DOHH2 (cell line): ENCODE data around the gene ENOX1.

ENCODE experiments used
- H3F3A ChIP-seq: fragments of 200-600 bp; sonication (generic), shearing (Covaris generic); 2 replicates; pipeline ENCODE4 v1.6.0; 2016; ENCODE audit warnings: antibody characterized with exemption, mild to moderate bottlenecking; ENCODE audit not compliant: control insufficient read depth, insufficient read depth
- H3K27ac ChIP-seq: fragments of 200-600 bp; sonication (generic); 2 replicates; pipeline ENCODE4 v1.5.1; 2014; ENCODE audit warnings: low read depth, mild to moderate bottlenecking, low read length, moderate library complexity
- H3K27me3 ChIP-seq: fragments of 200-600 bp; sonication (generic); 2 replicates; pipeline ENCODE4 v1.6.1; 2014; ENCODE audit warnings: mild to moderate bottlenecking, low read length, mixed read lengths; ENCODE audit not compliant: control insufficient read depth
- H3K36me3 ChIP-seq: fragments of 200-600 bp; sonication (generic); 2 replicates; pipeline ENCODE4 v1.6.1; 2014; ENCODE audit warnings: mild to moderate bottlenecking, low read length, moderate library complexity, mixed read lengths; ENCODE audit not compliant: control insufficient read depth
- H3K4me1 ChIP-seq: fragments of 200-600 bp; sonication (generic); 2 replicates; pipeline ENCODE4 v1.6.1; 2014; ENCODE audit warnings: mild to moderate bottlenecking, low read length, mixed read lengths; ENCODE audit not compliant: control insufficient read depth
- H3K4me2 ChIP-seq: fragments of 200-600 bp; sonication (generic); 2 replicates; pipeline ENCODE4 v1.6.0; 2014; ENCODE audit warnings: mild to moderate bottlenecking, low read length, moderate library complexity
- H3K4me3 ChIP-seq: fragments of 200-600 bp; sonication (generic); 2 replicates; pipeline ENCODE4 v1.5.1; 2014; ENCODE audit warnings: mild to moderate bottlenecking, low read length, mixed read lengths
- H3K79me2 ChIP-seq: fragments of 200-600 bp; sonication (generic); 2 replicates; pipeline ENCODE4 v1.6.1; 2014; ENCODE audit warnings: mild to moderate bottlenecking, low read length, mixed read lengths; ENCODE audit not compliant: control insufficient read depth
- H3K9me2 ChIP-seq: fragments of 200-600 bp; sonication (generic); replicated peaks from 2 replicates; pipeline ENCODE4 v1.6.1; 2014; ENCODE audit warnings: mild to moderate bottlenecking, low read length, mixed read lengths; ENCODE audit not compliant: control insufficient read depth
- H3K9me3 ChIP-seq: fragments of 200-600 bp; sonication (generic); 2 replicates; pipeline ENCODE4 v1.6.1; 2014; ENCODE audit warnings: antibody characterized with exemption, low read length, mixed read lengths; ENCODE audit not compliant: control insufficient read depth, insufficient read depth
- H4K20me1 ChIP-seq: fragments of 200-600 bp; sonication (generic); 2 replicates; pipeline ENCODE4 v1.6.0; 2014; ENCODE audit warnings: low read depth, mild to moderate bottlenecking, antibody characterized with exemption, low read length, moderate library complexity; ENCODE audit not compliant: control insufficient read depth, insufficient read depth
- CTCF ChIP-seq: fragments of 200-600 bp; sonication (generic); IDR thresholded peaks from one replicate; pipeline ENCODE4 v1.5.1; 2014; ENCODE audit warnings: antibody characterized with exemption, mild to moderate bottlenecking, low read depth, low read length; ENCODE audit not compliant: poor library complexity, severe bottlenecking
- EZH2phosphoT487 ChIP-seq: fragments of 200-600 bp; sonication (generic); IDR thresholded peaks from 2 replicates; pipeline ENCODE4 v1.6.1; 2017; ENCODE audit warnings: borderline replicate concordance, mild to moderate bottlenecking, antibody characterized with exemption, low read length, moderate library complexity, mixed read lengths

Gene ENOX1

GRCh38 chr13:43697323-43697722 is 89.4 kb downstream of the ENOX1 start:
- Histone ChIP-seq H3K4me2 (no peak overlapping the region), H3K27me3 (peaks cover 3% of the 10 kb centered on the region; the same call in 1 of the 2 replicates), H3K79me2 (no peaks in the 10 kb centered on the region), H3K4me3 (no peak overlapping the region), H3K9me3 (no peaks in the 10 kb centered on the region), H3K36me3 (no peaks in the 10 kb centered on the region), H3K27ac (no peak overlapping the region), H4K20me1 (no peaks in the 10 kb centered on the region), H3F3A (no peaks in the 10 kb centered on the region), H3K9me2 (no peaks in the 10 kb centered on the region), H3K4me1 (no peaks in the 10 kb centered on the region)
- TF ChIP-seq EZH2phosphoT487 (no peak), CTCF (no peak)

GRCh38 chr13:43694146-43694664 is 92.6 kb downstream of the ENOX1 start:
- Histone ChIP-seq H4K20me1 (no peaks in the 10 kb centered on the region), H3K9me3 (no peaks in the 10 kb centered on the region), H3K36me3 (no peaks in the 10 kb centered on the region), H3K4me2 (no peak overlapping the region), H3K4me1 (no peaks in the 10 kb centered on the region), H3K9me2 (no peaks in the 10 kb centered on the region), H3K4me3 (no peak overlapping the region), H3F3A (no peaks in the 10 kb centered on the region), H3K27me3 (peaks cover 3% of the 10 kb centered on the region; the same call in 1 of the 2 replicates), H3K27ac (no peak overlapping the region), H3K79me2 (no peaks in the 10 kb centered on the region)
- TF ChIP-seq EZH2phosphoT487 (no peak), CTCF (no peak)

- Histone ChIP-seq H3K4me2 (no peak overlapping the region), H4K20me1 (no peaks in the 10 kb centered on the region), H3K79me2 (no peaks in the 10 kb centered on the region), H3K9me2 (no peaks in the 10 kb centered on the region), H3K4me1 (no peaks in the 10 kb centered on the region), H3K27ac (no peak overlapping the region), H3K27me3 (peaks cover 3% of the 10 kb centered on the region; the same call in 1 of the 2 replicates), H3K36me3 (no peaks in the 10 kb centered on the region), H3F3A (no peaks in the 10 kb centered on the region), H3K4me3 (no peak overlapping the region), H3K9me3 (no peaks in the 10 kb centered on the region)
- TF ChIP-seq CTCF (no peak), EZH2phosphoT487 (no peak)
Measured at GRCh38 chr13:43693639-43694038, 93.1 kb downstream of the ENOX1 start.
